ENCODE data around the gene RPP14. TPM values are rescaled to one million over a fixed set of nuclear protein-coding genes. Genes with fewer than 3 reads are reported as not detected.

RPP14 gene
- total and polyA plus RNA-seq, 2 donors (not counting 3 experiments of a cell fraction or from before 2014, with no cell fraction given): 11.9 to 18.1 TPM

DNA sequence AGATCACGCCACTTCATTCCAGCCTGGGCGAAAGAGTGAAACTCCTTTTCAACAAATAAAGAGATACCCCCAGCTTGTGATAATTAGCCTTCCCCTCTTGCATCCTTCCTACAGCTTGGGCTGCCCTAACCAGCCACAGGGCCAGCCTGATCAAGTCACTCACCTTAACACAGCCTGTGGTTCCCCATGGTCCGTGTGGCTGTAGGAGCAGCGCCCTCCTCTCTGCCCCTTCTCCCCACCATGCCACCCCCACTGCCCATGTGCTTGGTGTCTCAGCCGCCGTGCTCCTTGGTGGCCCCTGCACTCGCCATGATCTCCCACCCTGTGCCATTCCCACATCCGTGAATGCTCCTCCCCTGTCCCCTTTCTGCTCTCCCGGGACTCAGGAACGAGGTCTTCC, 13.2 kb upstream of the RPP14 start:
- no peaks in the 10 kb centered on the region for H3K9me3 ChIP-seq (replicated peaks; ENCODE audit: control insufficient read depth, insufficient read depth, low read length)
- H4K20me1 ChIP-seq (replicated peaks; ENCODE audit: control insufficient read depth, extremely low read depth, insufficient read depth, low read length): no peaks in the 10 kb centered on the region
- no peaks in the 10 kb centered on the region for H3K4me1 ChIP-seq (ENCODE audit: control insufficient read depth, extremely low read depth, insufficient read depth, low read length)
- dilution Hi-C loops (cut with MboI; ENCODE audit: extremely low pct_ligation_motif_present, low sequenced_read_pairs) (no loop called here), intact Hi-C loops (cut with micrococcal nuclease) (no loop called here)
- no peaks in the 10 kb centered on the region for H3K27me3 ChIP-seq (ENCODE audit: control insufficient read depth in 2 of 2, insufficient read depth in 2 of 2, low read length in 2 of 2)
- POLR2A ChIA-PET: no interaction called here
- DNase-seq (ENCODE audit: low read depth, low spot score) (no peak), FAIRE-seq (no peak)
- H3K27ac ChIP-seq (ENCODE audit: insufficient read depth, low read depth, low read length): no peak overlapping the region
- H2AFZ ChIP-seq (ENCODE audit: low read depth, low read length): no peak overlapping the region
- no peaks in the 10 kb centered on the region for H3K9me1 ChIP-seq (replicated peaks; ENCODE audit: control insufficient read depth, extremely low read depth, insufficient read depth, low read length)
- TF ChIP-seq, protein P1, sequence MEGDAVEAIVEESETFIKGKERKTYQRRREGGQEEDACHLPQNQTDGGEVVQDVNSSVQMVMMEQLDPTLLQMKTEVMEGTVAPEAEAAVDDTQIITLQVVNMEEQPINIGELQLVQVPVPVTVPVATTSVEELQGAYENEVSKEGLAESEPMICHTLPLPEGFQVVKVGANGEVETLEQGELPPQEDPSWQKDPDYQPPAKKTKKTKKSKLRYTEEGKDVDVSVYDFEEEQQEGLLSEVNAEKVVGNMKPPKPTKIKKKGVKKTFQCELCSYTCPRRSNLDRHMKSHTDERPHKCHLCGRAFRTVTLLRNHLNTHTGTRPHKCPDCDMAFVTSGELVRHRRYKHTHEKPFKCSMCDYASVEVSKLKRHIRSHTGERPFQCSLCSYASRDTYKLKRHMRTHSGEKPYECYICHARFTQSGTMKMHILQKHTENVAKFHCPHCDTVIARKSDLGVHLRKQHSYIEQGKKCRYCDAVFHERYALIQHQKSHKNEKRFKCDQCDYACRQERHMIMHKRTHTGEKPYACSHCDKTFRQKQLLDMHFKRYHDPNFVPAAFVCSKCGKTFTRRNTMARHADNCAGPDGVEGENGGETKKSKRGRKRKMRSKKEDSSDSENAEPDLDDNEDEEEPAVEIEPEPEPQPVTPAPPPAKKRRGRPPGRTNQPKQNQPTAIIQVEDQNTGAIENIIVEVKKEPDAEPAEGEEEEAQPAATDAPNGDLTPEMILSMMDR (IDR thresholded peaks at IDR 0.05; ENCODE audit: extremely low read depth in 1 of 2, insufficient read depth in 1 of 2, low read depth in 1 of 2, low read length in 2 of 2): no peak
- TF ChIP-seq POLR2AphosphoS5 (IDR thresholded peaks at IDR 0.05; ENCODE audit: insufficient read depth, low read depth, low read length) (no peak), GATA2 (IDR thresholded peaks at IDR 0.05; ENCODE audit: insufficient read depth, insufficient read length, low read depth, low read length) (no peak), JUN (IDR thresholded peaks at IDR 0.05; ENCODE audit: borderline replicate concordance, insufficient read depth, insufficient read length, low read depth) (no peak), POLR2A (IDR thresholded peaks at IDR 0.05; ENCODE audit: low read depth, low read length) (no peak), MYC (IDR thresholded peaks at IDR 0.05; ENCODE audit: low read depth, low read length) (no peak), FOS (IDR thresholded peaks at IDR 0.05; ENCODE audit: borderline replicate concordance, insufficient read depth, low read length) (no peak)
- TF ChIP-seq, protein P2, sequence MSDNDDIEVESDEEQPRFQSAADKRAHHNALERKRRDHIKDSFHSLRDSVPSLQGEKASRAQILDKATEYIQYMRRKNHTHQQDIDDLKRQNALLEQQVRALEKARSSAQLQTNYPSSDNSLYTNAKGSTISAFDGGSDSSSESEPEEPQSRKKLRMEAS (IDR thresholded peaks at IDR 0.05; ENCODE audit: insufficient read depth, insufficient read length): no peak
- no peaks in the 10 kb centered on the region for H3K79me2 ChIP-seq (ENCODE audit: control insufficient read depth, insufficient read depth, low read length)
- H3K4me2 ChIP-seq (ENCODE audit: insufficient read depth, low read length): no peak overlapping the region
- H3K36me3 ChIP-seq (ENCODE audit: control insufficient read depth in 2 of 2, extremely low read depth in 1 of 2, insufficient read depth in 2 of 2, low read length in 2 of 2): no peaks in the 10 kb centered on the region
- BruUV-seq (replicated peaks): no TSS peak
- no peak overlapping the region for H3K9ac ChIP-seq (replicated peaks; ENCODE audit: extremely low read depth, insufficient read depth, low read length)
- CTCF ChIA-PET: interaction anchor here (0.9 to 4.9 kb wide), 5 partner anchors 13 to 115 kb away, joined by 4 to 28 read pairs (median 6); partner anchors contain the start of genes HTD2 and RPP14
- H3K4me3 ChIP-seq (replicated peaks in 1 of 3; ENCODE audit: insufficient read depth in 1 of 3, low read depth in 1 of 3, low read length in 3 of 3): no peak overlapping the region

Measured in endothelial cell of umbilical vein (primary cell).